GM18520 (cell line): ENCODE results near the gene ARX.

Experiments used
- ATAC-seq: cut with Tn5 transposase; IDR thresholded peaks from one replicate; pipeline ENCODE4 v1.9.1; 2021; ENCODE audit not compliant: unreplicated experiment

The ARX gene

DNA sequence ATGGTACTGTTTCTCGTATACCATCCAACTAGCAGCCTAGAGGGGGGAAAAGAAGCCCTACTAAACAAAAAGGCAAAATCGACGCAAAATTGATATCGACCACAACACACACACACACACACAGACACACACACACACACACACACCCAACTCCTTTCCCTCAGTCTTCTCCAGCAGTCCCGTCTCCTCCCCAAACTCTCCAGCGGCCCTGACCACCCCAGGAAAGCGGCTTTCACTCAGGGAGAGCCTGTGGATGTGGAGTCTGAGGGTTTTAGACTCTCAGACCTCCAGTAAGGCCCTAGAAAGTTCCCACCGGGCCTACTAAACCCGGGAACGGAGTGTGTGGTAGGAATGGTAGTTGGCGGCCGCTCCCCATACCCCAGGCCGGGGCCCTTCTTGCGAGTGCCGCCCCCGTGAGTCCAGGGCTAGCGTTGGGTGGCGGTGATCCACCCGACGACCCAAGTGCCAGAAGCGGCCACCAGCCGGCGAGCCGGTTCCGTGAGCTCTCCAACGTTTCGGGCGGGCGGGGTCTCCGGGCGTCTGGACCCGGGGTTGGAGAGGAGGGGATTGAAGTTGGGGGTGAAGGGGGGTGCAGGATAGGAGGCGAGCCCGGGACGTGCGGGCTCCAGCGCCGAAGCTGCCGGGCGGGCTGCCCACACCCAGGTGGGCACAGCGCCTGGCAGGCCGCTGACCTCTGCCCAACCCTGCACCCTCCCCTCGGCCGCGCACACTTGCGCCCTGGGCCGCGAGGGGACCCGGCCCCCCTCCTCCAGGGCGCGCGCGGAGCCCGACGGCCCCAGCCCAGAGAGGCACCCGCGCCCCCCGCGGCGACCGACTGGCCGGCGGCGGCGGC, 13.7 kb downstream of the ARX start:
- ATAC-seq = no peak

- ATAC-seq = no peak
These were observed 16.3 kb downstream of the ARX start for GRCh38 chrX:24999511-24999910.

GRCh38 chrX:24996096-24996709, 19.6 kb downstream of the ARX start:
- no peak for ATAC-seq

- ATAC-seq = no peak
These were observed 21.9 kb downstream of the ARX start for GRCh38 chrX:24993879-24994278.

DNA sequence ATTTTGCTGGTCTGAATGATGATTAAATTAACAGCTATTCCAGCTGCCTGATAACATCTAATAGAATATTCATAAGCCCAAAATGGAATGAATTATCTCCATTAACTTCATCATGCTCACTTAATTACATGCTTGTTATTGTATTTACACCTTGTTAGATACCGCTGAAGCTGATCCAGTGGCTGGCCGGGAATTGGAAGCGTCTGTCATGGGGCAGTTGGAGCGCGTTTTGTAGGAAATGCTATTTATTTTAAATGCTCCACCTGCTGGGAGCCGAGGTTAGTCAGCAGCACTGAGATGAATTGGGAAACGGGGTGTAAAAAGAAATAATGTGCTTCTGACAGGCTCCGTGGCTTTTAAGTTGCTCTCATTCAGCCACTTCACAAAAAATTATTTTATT, 25.2 kb downstream of the ARX start:
- no peak for ATAC-seq

DNA sequence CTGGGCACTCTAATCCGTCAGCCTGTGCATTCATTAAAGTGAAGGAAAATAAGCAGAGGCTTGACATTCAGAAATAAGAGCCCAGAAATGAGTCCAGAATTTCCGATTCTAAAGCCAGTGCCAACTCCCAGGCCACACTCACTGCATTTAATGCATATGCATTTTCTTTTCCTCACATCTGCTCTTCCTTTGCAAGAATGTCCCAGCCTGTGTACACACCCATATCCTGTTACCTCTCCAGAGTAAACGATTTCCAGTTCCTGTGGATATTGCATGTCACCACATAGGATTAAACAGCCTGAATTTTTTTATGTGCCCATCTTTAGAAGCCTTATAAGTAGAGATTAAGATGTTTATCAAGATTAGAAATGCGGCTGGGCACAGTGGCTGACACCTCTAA, 27.5 kb downstream of the ARX start:
- no peak for ATAC-seq

- ATAC-seq = no peak
These were observed 28.0 kb downstream of the ARX start for GRCh38 chrX:24987731-24988130.

GRCh38 chrX:24985120-24985519, 30.6 kb downstream of the ARX start:
- no peak for ATAC-seq

- no peak for ATAC-seq
These were observed 31.8 kb downstream of the ARX start for GRCh38 chrX:24983931-24984330.

GRCh38 chrX:24982306-24982965, 33.3 kb downstream of the ARX start:
- no peak for ATAC-seq

DNA sequence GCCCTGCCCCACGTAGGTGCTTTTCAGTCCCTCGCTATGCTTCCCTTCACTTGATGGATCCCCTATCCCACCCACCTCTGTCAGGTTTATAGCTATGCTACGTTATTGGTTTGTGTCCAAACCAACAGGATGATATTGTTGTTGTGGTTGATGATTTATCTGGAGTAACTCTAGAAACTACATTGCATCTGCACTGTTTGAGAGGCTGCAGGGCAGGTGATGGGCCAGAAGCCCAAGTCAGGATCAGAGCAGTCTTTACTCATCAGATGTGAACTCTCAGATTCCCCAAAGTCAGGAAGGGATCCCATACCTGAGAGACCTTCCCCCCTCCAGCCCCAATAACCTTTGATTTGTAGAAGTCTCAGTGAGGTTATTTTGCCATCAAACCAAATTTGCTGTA, 34.7 kb downstream of the ARX start:
- no peak for ATAC-seq

GRCh38 chrX:24979081-24979480, 36.7 kb downstream of the ARX start:
- no peak for ATAC-seq

DNA sequence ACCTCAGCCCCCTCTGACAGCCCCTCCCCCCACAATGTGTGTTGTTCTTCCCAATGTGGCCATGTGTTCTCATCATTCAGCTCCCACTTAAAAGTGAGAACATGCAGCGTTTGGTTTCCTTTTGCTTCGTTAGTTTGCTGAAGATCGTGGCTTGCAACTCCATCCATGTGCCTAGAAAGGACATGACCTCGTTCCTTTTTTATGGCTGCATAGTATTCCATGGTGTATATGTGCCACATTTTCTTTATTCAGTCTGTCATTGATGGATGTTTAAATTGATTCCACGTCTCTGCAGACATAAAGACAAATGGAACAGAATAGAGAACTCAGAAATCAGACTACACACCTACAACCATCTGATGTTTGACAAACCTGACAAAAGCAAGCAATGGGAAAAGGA, 46.0 kb downstream of the ARX start:
- ATAC-seq = no peak

GRCh38 chrX:24965372-24965771, 50.4 kb downstream of the ARX start:
- no peak for ATAC-seq

- ATAC-seq = no peak
These were observed 51.9 kb downstream of the ARX start for GRCh38 chrX:24963823-24964222.

GRCh38 chrX:24961809-24962208, 54.0 kb downstream of the ARX start:
- ATAC-seq = no peak

- no peak for ATAC-seq
These were observed 58.9 kb downstream of the ARX start for GRCh38 chrX:24956828-24957227.

DNA sequence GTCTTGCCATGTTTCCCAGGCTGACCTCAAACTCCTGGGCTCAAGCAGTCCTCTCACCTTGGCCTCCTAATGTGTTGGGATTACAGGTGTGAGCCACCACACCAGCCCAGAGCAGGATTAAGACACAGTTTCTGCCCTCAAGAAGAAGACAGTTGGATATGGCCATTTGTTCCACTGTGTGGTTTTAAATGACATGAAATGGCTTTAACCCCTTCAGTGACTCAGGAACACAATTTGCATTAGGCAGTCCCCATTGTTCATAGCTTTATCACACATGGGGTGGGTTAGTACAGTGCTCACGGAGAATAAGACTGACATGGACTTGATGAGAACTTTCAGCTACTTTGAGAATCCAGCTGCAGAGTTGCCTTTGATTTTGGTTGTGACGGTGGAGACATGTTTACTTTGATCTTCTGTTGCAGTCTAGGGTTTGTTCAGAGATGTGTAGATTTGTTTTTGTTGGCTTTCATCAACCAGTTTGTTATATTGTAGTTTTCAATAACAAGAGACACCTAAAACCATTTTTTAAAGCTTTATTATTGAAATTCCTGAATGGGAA, 60.3 kb downstream of the ARX start:
- no peak for ATAC-seq

GRCh38 chrX:24954732-24955131, 61.0 kb downstream of the ARX start:
- ATAC-seq = no peak
